ENCODE data around the gene ALAS1.

ALAS1 gene

GRCh38 chr3:52223449-52224408 is 25.8 kb downstream of the ALAS1 start:
- H3K9ac ChIP-seq = no peak overlapping the region
- TF ChIP-seq, protein P1, sequence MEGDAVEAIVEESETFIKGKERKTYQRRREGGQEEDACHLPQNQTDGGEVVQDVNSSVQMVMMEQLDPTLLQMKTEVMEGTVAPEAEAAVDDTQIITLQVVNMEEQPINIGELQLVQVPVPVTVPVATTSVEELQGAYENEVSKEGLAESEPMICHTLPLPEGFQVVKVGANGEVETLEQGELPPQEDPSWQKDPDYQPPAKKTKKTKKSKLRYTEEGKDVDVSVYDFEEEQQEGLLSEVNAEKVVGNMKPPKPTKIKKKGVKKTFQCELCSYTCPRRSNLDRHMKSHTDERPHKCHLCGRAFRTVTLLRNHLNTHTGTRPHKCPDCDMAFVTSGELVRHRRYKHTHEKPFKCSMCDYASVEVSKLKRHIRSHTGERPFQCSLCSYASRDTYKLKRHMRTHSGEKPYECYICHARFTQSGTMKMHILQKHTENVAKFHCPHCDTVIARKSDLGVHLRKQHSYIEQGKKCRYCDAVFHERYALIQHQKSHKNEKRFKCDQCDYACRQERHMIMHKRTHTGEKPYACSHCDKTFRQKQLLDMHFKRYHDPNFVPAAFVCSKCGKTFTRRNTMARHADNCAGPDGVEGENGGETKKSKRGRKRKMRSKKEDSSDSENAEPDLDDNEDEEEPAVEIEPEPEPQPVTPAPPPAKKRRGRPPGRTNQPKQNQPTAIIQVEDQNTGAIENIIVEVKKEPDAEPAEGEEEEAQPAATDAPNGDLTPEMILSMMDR (conservative IDR thresholded peaks at IDR 0.05; ENCODE audit: low read depth, low read length) = no peak
- no peaks in the 10 kb centered on the region for H3K27me3 ChIP-seq (ENCODE audit: insufficient read depth, low read depth)
- no peaks in the 10 kb centered on the region for H4K20me1 ChIP-seq (ENCODE audit: insufficient read depth)
- no peak overlapping the region for H3K4me3 ChIP-seq (IDR thresholded peaks at IDR 0.05; ENCODE audit: insufficient read depth, low read depth, low read length)
- H2AFZ ChIP-seq (ENCODE audit: low read depth) = no peak overlapping the region
- H3K4me1 ChIP-seq (ENCODE audit: low read depth, poor library complexity, severe bottlenecking) = peaks cover 25% of the 10 kb centered on the region
- H3K4me2 ChIP-seq = no peak overlapping the region
- H3K79me2 ChIP-seq (ENCODE audit: insufficient read depth, low read depth) = no peaks in the 10 kb centered on the region
- no peak overlapping the region for H3K27ac ChIP-seq
- no peaks in the 10 kb centered on the region for H3K36me3 ChIP-seq (ENCODE audit: insufficient read depth)

DNA sequence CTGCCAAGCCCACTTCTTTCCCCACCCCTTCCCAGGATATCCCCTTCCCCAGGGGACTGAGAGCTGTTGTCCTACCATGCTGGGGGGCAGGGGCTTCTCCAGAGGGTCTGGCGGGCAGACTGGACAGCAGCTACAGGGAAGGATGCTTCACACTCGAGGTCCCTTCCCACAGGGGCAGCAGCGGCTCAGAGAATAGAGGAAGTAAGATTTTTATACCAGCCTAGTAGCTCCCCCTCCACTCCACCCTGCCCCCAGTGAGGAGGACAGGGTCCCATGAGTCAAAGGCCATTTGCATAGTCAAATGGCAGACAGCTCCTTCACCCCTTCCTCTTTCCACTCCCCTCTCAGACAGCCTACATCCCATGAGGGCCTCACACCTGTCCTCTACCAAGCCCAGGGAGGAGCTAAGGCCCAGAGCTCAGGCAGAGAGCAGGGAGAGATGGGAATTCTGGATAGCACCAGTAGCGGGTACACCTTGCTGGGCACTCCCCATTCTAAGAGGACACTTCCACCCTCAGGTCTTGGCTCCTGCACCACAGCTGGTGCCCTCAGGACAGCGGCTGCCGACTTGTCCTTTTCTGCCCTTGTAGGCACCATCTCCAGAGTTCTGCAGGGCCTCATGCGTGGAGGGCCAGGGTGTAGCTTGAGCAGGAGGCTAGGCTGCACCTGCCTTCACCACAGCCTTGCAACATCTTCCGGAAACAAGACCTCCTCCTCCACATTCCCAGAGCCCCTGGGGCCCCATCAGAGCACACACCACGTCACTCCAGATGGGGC is 27.7 kb downstream of the ALAS1 start, which contains the start of gene TLR9:
Gene TLR9, minus strand, starts transcription at position 194 of the 777 bp plus-strand sequence. Its CDS starts 116 bp downstream, at position 78.
- Histone ChIP-seq H3K27me3 (ENCODE audit: insufficient read depth, low read depth) (no peaks in the 10 kb centered on the region), H2AFZ (ENCODE audit: low read depth) (peak within 1 kb of the TSS; percentile 22; the same call in 1 of the 2 replicates), H3K4me2 (peak within 1 kb of the TSS; percentile 36; the same call in 1 of the 2 replicates), H3K79me2 (ENCODE audit: insufficient read depth, low read depth) (no peaks in the 10 kb centered on the region), H3K27ac (peak within 1 kb of the TSS; percentile 67), H3K9ac (peak within 1 kb of the TSS; percentile 12; the same call in 1 of the 2 replicates), H4K20me1 (ENCODE audit: insufficient read depth) (no peaks in the 10 kb centered on the region), H3K36me3 (ENCODE audit: insufficient read depth) (no peaks in the 10 kb centered on the region), H3K4me1 (ENCODE audit: low read depth, poor library complexity, severe bottlenecking) (peaks cover 23% of the 10 kb centered on the region), H3K4me3 (IDR thresholded peaks at IDR 0.05; ENCODE audit: insufficient read depth, low read depth, low read length) (no peak within 1 kb of the TSS)
- TF ChIP-seq, protein P1 (conservative IDR thresholded peaks at IDR 0.05; ENCODE audit: low read depth, low read length) = no peak

GRCh38 chr3:52226229-52226817 is 28.4 kb downstream of the ALAS1 start:
- H3K27ac ChIP-seq = peak overlapping the region; percentile 67
- peak overlapping the region; percentile 36; the same call in 1 of the 2 replicates for H3K4me2 ChIP-seq
- H3K36me3 ChIP-seq (ENCODE audit: insufficient read depth) = no peaks in the 10 kb centered on the region
- TF ChIP-seq, protein P1 (conservative IDR thresholded peaks at IDR 0.05; ENCODE audit: low read depth, low read length) = no peak
- H3K4me1 ChIP-seq (ENCODE audit: low read depth, poor library complexity, severe bottlenecking) = peaks cover 20% of the 10 kb centered on the region
- H3K9ac ChIP-seq = no peak overlapping the region; the same call in 1 of the 2 replicates
- no peak overlapping the region for H3K4me3 ChIP-seq (IDR thresholded peaks at IDR 0.05; ENCODE audit: insufficient read depth, low read depth, low read length)
- H4K20me1 ChIP-seq (ENCODE audit: insufficient read depth) = no peaks in the 10 kb centered on the region
- H2AFZ ChIP-seq (ENCODE audit: low read depth) = peak overlapping the region; percentile 22; the same call in 1 of the 2 replicates
- no peaks in the 10 kb centered on the region for H3K79me2 ChIP-seq (ENCODE audit: insufficient read depth, low read depth)
- no peaks in the 10 kb centered on the region for H3K27me3 ChIP-seq (ENCODE audit: insufficient read depth, low read depth)

DNA sequence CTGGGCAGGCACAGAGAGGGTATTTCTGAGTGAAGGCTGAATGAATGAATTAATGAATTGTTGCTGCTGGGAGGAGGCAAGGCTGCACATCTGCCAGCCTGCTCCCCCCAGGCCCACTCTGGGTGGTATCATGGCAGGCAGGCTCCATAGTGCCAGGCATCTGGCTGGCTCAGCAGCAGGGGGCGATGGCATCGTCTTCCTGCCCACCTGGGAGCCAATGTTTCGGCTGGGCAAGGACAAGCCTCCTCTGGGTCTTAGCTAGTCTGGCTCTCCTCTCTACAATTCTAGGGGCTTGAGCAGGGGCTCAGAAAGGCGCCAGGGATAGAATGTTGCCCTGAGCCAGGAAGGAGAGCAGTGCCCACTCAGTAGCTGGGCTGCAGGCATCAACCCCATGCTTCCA is 29.2 kb downstream of the ALAS1 start:
- peak overlapping the region; percentile 67; the same call in 1 of the 2 replicates for H3K27ac ChIP-seq

More for the DNA sequence above, 29.2 kb downstream of the ALAS1 start:
- Histone ChIP-seq H2AFZ (ENCODE audit: low read depth) (no peak overlapping the region), H3K9ac (no peak overlapping the region), H3K4me2 (no peak overlapping the region), H3K36me3 (ENCODE audit: insufficient read depth) (no peaks in the 10 kb centered on the region), H3K4me1 (ENCODE audit: low read depth, poor library complexity, severe bottlenecking) (peaks cover 20% of the 10 kb centered on the region), H3K79me2 (ENCODE audit: insufficient read depth, low read depth) (no peaks in the 10 kb centered on the region), H3K27me3 (ENCODE audit: insufficient read depth, low read depth) (no peaks in the 10 kb centered on the region), H4K20me1 (ENCODE audit: insufficient read depth) (no peaks in the 10 kb centered on the region), H3K4me3 (IDR thresholded peaks at IDR 0.05; ENCODE audit: insufficient read depth, low read depth, low read length) (no peak overlapping the region)
- TF ChIP-seq, protein P1 (conservative IDR thresholded peaks at IDR 0.05; ENCODE audit: low read depth, low read length) = no peak

Data from KMS-11 (cell line).